Effector memory CD4-positive, alpha-beta T cell (primary cell): Measurements from ENCODE around the gene YPEL4.

Source experiments
- DNase-seq, 3 donors: peaks; one replicate each; pipeline ENCODE4 v3.0.0-alpha.2; 2020
- H3K27ac ChIP-seq: 2 replicates; pipeline ENCODE4 v1.7.0; 2013; ENCODE audit warnings: mild to moderate bottlenecking, low read length, moderate library complexity; ENCODE audit not compliant: insufficient read depth, poor library complexity, severe bottlenecking
- H3K27me3 ChIP-seq: replicated peaks from 2 replicates; pipeline ENCODE4 v1.7.0; 2013; ENCODE audit warnings: mild to moderate bottlenecking, low read length; ENCODE audit not compliant: insufficient read depth, control insufficient read depth, poor library complexity, severe bottlenecking
- H3K36me3 ChIP-seq: 2 replicates; pipeline ENCODE4 v1.7.0; 2013; ENCODE audit warnings: mild to moderate bottlenecking, low read length, moderate library complexity; ENCODE audit not compliant: control insufficient read depth, insufficient read depth
- H3K4me1 ChIP-seq: 2 replicates; pipeline ENCODE4 v1.7.0; 2013; ENCODE audit warnings: low read length, mild to moderate bottlenecking; ENCODE audit not compliant: control insufficient read depth, insufficient read depth, poor library complexity, severe bottlenecking
- H3K4me3 ChIP-seq: 2 replicates; pipeline ENCODE4 v1.7.0; 2013; ENCODE audit warnings: low read length, low read depth, mild to moderate bottlenecking; ENCODE audit not compliant: insufficient read depth, poor library complexity, severe bottlenecking
- H3K9me3 ChIP-seq: 2 replicates; pipeline ENCODE4 v1.7.0; 2013; ENCODE audit warnings: mild to moderate bottlenecking, low read length, moderate library complexity; ENCODE audit not compliant: control insufficient read depth

Gene YPEL4

DNA sequence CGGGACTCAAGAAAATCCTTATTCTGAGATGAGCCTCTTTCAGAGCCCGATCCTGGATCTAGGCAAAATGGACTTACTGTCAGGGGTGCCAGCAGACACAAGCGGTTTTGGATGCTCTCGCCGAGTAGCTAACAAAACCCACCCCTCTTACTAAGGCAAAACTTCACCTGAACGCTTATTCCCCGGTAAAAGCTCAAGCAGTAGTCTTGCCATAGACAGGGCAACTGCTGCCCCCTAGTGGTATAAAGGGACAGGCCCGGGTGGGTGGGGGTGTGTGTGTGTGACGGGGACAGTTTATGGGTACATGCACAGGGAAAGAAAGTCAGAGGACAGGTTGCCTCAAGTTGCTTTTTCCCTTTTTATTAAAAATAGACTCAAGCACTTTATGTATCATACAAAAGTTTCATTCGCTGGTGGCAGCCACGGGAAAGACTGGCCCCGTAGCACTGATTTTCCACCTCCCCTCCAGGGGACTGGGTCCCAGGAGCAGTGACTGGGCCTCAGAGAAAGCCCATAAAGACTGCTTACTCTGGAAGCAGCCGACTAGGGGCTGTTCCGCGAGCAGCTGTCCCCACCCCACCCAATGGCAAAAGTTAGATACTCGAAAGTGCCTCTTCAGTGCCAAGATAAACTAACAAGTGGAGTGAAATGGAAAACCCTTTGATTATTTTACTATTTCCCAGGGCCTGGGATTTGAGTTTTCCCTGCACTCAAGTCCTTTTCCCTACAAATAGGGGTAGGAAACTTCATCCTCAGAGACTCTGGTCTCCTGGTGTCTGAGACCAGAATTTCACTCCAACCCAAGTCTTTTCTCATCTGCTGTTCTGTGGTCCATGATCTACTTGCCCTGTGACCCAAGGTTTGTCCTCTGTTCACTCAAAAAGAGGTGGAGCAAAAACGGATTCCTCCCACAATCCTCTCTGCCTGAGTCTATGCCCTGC is 4.7 kb downstream of the YPEL4 start:
- Histone ChIP-seq H3K27me3 (peaks cover 41% of the 10 kb centered on the region), H3K27ac (no peak overlapping the region), H3K4me1 (peaks cover 22% of the 10 kb centered on the region), H3K36me3 (no peaks in the 10 kb centered on the region), H3K4me3 (no peak overlapping the region), H3K9me3 (no peaks in the 10 kb centered on the region)
- peak; percentile 70 to 76 (median 71) for DNase-seq

- H3K4me1 ChIP-seq = peaks cover 22% of the 10 kb centered on the region
- no peak for DNase-seq
- peaks cover 34% of the 10 kb centered on the region for H3K27me3 ChIP-seq
- no peak overlapping the region for H3K4me3 ChIP-seq
- no peaks in the 10 kb centered on the region for H3K9me3 ChIP-seq
- H3K36me3 ChIP-seq = no peaks in the 10 kb centered on the region
- no peak overlapping the region for H3K27ac ChIP-seq
These were observed 5.9 kb downstream of the YPEL4 start for GRCh38 chr11:57643802-57644201.

GRCh38 chr11:57641011-57641807 is 8.5 kb downstream of the YPEL4 start:
- Histone ChIP-seq H3K4me3 (no peak overlapping the region), H3K9me3 (no peaks in the 10 kb centered on the region), H3K4me1 (peaks cover 19% of the 10 kb centered on the region), H3K27me3 (peaks cover 22% of the 10 kb centered on the region), H3K27ac (no peak overlapping the region), H3K36me3 (no peaks in the 10 kb centered on the region)
- no peak for DNase-seq

GRCh38 chr11:57640068-57640800 is 9.5 kb downstream of the YPEL4 start:
- Histone ChIP-seq H3K36me3 (no peaks in the 10 kb centered on the region), H3K9me3 (no peaks in the 10 kb centered on the region), H3K4me3 (no peak overlapping the region), H3K4me1 (peaks cover 19% of the 10 kb centered on the region), H3K27me3 (peaks cover 13% of the 10 kb centered on the region), H3K27ac (no peak overlapping the region)
- no peak for DNase-seq

DNA sequence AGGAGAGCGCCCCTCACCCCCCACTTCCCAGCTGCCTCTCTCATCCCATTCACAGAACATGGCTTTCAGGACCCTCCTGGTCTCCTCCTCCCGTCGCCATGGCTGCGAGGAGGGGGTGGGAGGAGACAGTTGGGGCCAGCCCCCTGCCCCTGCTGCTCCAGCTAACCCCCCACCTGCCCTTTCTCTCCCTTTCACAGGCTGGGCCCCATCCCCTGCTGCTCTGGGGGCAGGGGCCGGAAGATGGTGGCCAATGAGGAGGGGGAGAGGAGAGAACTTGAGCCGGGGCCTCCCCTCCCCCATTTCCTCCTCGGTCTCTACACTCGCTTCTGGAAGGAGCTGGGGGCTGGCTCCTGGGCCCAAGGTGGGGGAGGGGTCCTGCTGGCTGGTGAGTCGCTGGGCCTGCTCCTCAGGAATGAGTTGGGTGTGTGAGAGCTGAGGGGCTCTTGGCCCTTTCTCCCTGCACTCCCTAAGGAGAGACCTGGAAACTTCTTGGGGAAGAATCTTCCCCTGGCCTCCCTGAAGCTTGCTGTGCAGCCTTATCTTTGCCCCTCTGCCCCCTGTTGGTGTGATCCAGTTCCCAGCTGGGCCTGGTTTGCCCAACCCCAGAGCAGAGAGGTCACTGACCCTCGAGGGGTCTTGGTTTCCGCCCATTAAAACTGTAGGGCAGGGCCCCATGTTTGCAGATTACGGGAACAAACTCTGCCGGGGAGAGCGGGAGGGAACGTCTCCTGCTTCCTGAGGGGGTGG is 10.2 kb downstream of the YPEL4 start:
- DNase-seq = no peak
- no peak overlapping the region for H3K27ac ChIP-seq
- H3K4me1 ChIP-seq = peaks cover 19% of the 10 kb centered on the region
- peaks cover 13% of the 10 kb centered on the region for H3K27me3 ChIP-seq
- no peaks in the 10 kb centered on the region for H3K36me3 ChIP-seq
- peak overlapping the region; percentile 65 for H3K4me3 ChIP-seq
- H3K9me3 ChIP-seq = no peaks in the 10 kb centered on the region

- no peak overlapping the region for H3K27ac ChIP-seq
- H3K36me3 ChIP-seq = no peaks in the 10 kb centered on the region
- DNase-seq = no peak
- no peaks in the 10 kb centered on the region for H3K9me3 ChIP-seq
- peaks cover 19% of the 10 kb centered on the region for H3K4me1 ChIP-seq
- peak overlapping the region; percentile 65 for H3K4me3 ChIP-seq
- peaks cover 13% of the 10 kb centered on the region for H3K27me3 ChIP-seq
These were observed 10.8 kb downstream of the YPEL4 start for GRCh38 chr11:57638811-57639320.

DNA sequence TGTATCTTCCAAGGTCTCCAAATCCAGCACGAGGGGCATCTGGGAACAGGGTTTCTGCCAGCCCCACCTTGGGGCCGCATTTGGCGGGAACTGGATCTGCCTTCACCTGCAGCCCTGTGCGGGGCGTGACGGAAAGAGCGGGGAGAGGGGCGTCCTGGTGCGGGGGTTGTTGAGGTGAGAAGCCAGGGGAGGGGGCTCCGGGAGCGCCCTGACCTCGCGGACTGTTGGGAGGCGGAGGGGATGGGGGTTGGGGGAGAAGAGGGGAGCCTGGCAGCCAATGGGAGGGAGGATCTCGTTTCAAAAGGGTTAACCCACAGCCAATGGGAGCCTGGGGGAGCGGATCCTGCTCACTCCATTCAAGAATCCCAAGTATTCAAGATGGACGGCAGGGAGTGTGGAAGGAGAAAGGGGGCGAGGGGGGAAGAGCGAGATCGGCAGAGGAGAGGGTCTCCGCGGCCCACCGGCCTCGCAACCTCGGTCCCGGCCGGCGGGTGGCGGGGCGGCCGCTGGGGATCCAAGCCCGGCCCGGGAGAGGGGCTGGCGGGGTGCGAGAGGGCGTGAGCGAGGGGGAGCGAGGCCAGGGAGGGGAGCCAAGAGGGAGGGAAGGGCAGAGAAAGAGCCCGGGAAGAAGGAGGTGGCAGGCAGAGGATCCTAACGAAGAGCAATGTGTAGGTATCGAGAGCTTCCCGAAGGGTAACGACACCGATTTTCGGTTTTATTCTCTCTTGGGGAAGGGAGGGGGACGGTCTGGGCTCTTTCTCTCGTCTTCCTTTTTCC is 11.5 kb downstream of the YPEL4 start:
- DNase-seq = no peak
- H3K27me3 ChIP-seq = peaks cover 13% of the 10 kb centered on the region
- H3K4me1 ChIP-seq = peaks cover 19% of the 10 kb centered on the region
- no peaks in the 10 kb centered on the region for H3K36me3 ChIP-seq
- H3K4me3 ChIP-seq = peak overlapping the region; percentile 65
- no peaks in the 10 kb centered on the region for H3K9me3 ChIP-seq
- H3K27ac ChIP-seq = no peak overlapping the region

DNA sequence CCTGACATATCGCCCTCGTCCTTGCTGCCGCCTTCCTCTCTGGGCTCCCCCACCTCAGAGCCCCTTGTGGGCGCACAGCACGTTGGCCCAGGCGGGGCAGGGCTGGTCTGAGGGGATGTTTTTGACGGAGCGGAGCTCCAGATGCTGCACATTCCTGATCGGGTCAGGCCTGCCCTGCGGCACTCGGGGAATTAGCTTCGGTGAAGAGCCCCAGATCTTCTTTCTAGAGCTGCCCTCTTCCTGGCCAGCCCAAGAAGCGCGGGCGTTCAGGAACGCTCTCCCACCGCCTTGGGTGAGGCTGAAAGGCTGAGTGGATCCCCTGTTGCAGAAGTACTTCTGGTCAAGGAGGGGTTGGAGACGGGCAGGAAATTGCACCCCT is 12.1 kb downstream of the YPEL4 start:
- Histone ChIP-seq H3K27ac (no peak overlapping the region), H3K4me3 (no peak overlapping the region), H3K27me3 (peaks cover 13% of the 10 kb centered on the region), H3K9me3 (no peaks in the 10 kb centered on the region), H3K36me3 (no peaks in the 10 kb centered on the region), H3K4me1 (peaks cover 19% of the 10 kb centered on the region)
- no peak for DNase-seq

DNA sequence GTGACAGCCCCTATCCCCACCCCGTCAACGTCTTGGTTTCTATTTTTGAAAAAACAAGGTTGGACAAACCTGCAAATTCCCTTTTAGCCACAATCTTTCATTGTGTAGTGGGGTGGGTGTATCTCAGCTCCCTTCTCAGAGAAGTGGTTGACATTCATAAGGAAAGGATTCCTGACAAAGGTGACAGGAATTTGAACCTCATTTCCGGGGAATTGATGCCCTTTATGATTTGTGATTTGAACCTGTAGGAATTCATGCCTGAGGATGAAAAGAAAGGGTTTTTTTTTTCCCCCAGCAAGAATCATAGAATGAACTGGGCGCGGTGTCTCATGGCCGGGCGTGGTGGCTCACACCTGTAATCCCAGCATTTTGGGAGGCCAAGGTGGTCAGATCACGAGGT is 14.5 kb downstream of the YPEL4 start:
- Histone ChIP-seq H3K9me3 (no peaks in the 10 kb centered on the region), H3K4me3 (no peak overlapping the region), H3K27me3 (peaks cover 13% of the 10 kb centered on the region), H3K4me1 (peaks cover 19% of the 10 kb centered on the region), H3K36me3 (no peaks in the 10 kb centered on the region), H3K27ac (no peak overlapping the region)
- no peak for DNase-seq
